OCI-LY3 (cell line): ENCODE measurements around the gene SRGAP1.

Experiments used
- H2AFZ ChIP-seq: fragments of 200-600, 300-600 bp; shearing (Covaris generic); 2 replicates; pipeline ENCODE4 v1.6.0; 2014; ENCODE audit warnings: antibody characterized with exemption, low read depth, low read length
- H3K27ac ChIP-seq: fragments of 200-600, 300-600 bp; sonication (generic); 2 replicates; pipeline ENCODE4 v1.5.1; 2014; ENCODE audit warnings: mild to moderate bottlenecking, low read length, moderate library complexity, mixed read lengths
- H3K27me3 ChIP-seq: fragments of 200-600, 300-600 bp; sonication (generic); 2 replicates; pipeline ENCODE4 v1.6.1; 2014; ENCODE audit warnings: low read depth, low read length, mixed read lengths
- H3K36me3 ChIP-seq: fragments of 200-600, 300-600 bp; sonication (generic); replicated peaks from 2 replicates; pipeline ENCODE3; 2014; ENCODE audit warnings: low read depth, low read length, mixed read lengths
- H3K4me1 ChIP-seq: fragments of 300-600, 200-600 bp; sonication (generic); 2 replicates; pipeline ENCODE4 v1.6.1; 2014; ENCODE audit warnings: low read length, mixed read lengths
- H3K4me2 ChIP-seq: fragments of 200-600, 300-600 bp; sonication (generic); 2 replicates; pipeline ENCODE4 v1.6.1; 2014; ENCODE audit warnings: low read length, mixed read lengths
- H3K4me3 ChIP-seq: fragments of 300-600, 200-600 bp; sonication (generic); 2 replicates; pipeline ENCODE4 v1.5.1; 2014; ENCODE audit warnings: antibody characterized with exemption, mild to moderate bottlenecking, low read length, moderate library complexity
- H3K79me2 ChIP-seq: fragments of 300-600, 200-600 bp; shearing (Covaris generic); 2 replicates; pipeline ENCODE4 v1.6.1; 2014; ENCODE audit warnings: mild to moderate bottlenecking, low read length, mixed read lengths
- H3K9ac ChIP-seq: fragments of 300-600, 200-600 bp; shearing (Covaris generic); 2 replicates; pipeline ENCODE4 v1.6.0; 2014; ENCODE audit warnings: mild to moderate bottlenecking, low read length, moderate library complexity
- H3K9me3 ChIP-seq: fragments of 200-600, 300-600 bp; shearing (Covaris generic); 2 replicates; pipeline ENCODE4 v1.6.1; 2014; ENCODE audit warnings: low read length, mixed read lengths; ENCODE audit not compliant: insufficient read depth
- H4K20me1 ChIP-seq: fragments of 200-600, 300-600 bp; sonication (generic); 2 replicates; pipeline ENCODE4 v1.6.1; 2016; ENCODE audit warnings: low read length, mixed read lengths; ENCODE audit not compliant: insufficient read depth
- EZH2phosphoT487 ChIP-seq: fragments of 200-600 bp; shearing (Covaris generic); IDR thresholded peaks from 2 replicates; pipeline ENCODE4 v1.6.1; 2018; ENCODE audit warnings: antibody characterized with exemption, mixed run types, low read depth
- TF ChIP-seq, protein P1 (sequence below): fragments of 200-600, 300-600 bp; sonication (generic); IDR thresholded peaks from 2 replicates; pipeline ENCODE4 v1.5.1; 2014; ENCODE audit warnings: antibody characterized with exemption, low read length, low read depth

SRGAP1 gene

GRCh38 chr12:63811334-63811733 is 33.2 kb upstream of the SRGAP1 start:
- Histone ChIP-seq H3K4me2 (no peak overlapping the region), H3K27me3 (no peaks in the 10 kb centered on the region), H4K20me1 (no peaks in the 10 kb centered on the region), H2AFZ (no peak overlapping the region), H3K36me3 (no peaks in the 10 kb centered on the region), H3K9ac (no peak overlapping the region), H3K27ac (no peak overlapping the region), H3K79me2 (no peaks in the 10 kb centered on the region), H3K4me3 (no peak overlapping the region), H3K9me3 (no peaks in the 10 kb centered on the region), H3K4me1 (peaks cover 20% of the 10 kb centered on the region)
- TF ChIP-seq EZH2phosphoT487, result no peak
- TF ChIP-seq, protein P1, sequence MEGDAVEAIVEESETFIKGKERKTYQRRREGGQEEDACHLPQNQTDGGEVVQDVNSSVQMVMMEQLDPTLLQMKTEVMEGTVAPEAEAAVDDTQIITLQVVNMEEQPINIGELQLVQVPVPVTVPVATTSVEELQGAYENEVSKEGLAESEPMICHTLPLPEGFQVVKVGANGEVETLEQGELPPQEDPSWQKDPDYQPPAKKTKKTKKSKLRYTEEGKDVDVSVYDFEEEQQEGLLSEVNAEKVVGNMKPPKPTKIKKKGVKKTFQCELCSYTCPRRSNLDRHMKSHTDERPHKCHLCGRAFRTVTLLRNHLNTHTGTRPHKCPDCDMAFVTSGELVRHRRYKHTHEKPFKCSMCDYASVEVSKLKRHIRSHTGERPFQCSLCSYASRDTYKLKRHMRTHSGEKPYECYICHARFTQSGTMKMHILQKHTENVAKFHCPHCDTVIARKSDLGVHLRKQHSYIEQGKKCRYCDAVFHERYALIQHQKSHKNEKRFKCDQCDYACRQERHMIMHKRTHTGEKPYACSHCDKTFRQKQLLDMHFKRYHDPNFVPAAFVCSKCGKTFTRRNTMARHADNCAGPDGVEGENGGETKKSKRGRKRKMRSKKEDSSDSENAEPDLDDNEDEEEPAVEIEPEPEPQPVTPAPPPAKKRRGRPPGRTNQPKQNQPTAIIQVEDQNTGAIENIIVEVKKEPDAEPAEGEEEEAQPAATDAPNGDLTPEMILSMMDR, result no peak

GRCh38 chr12:63811755-63812154 is 32.7 kb upstream of the SRGAP1 start:
- H3K9me3 ChIP-seq, result no peaks in the 10 kb centered on the region
- H3K4me2 ChIP-seq, result no peak overlapping the region
- no peak for TF ChIP-seq EZH2phosphoT487
- TF ChIP-seq, protein P1, result no peak
- H3K79me2 ChIP-seq, result no peaks in the 10 kb centered on the region
- H3K4me1 ChIP-seq, result peaks cover 20% of the 10 kb centered on the region
- H3K4me3 ChIP-seq, result no peak overlapping the region
- H3K27me3 ChIP-seq, result no peaks in the 10 kb centered on the region
- no peak overlapping the region for H3K9ac ChIP-seq
- H3K27ac ChIP-seq, result no peak overlapping the region
- H2AFZ ChIP-seq, result no peak overlapping the region
- no peaks in the 10 kb centered on the region for H3K36me3 ChIP-seq
- H4K20me1 ChIP-seq, result no peaks in the 10 kb centered on the region

DNA sequence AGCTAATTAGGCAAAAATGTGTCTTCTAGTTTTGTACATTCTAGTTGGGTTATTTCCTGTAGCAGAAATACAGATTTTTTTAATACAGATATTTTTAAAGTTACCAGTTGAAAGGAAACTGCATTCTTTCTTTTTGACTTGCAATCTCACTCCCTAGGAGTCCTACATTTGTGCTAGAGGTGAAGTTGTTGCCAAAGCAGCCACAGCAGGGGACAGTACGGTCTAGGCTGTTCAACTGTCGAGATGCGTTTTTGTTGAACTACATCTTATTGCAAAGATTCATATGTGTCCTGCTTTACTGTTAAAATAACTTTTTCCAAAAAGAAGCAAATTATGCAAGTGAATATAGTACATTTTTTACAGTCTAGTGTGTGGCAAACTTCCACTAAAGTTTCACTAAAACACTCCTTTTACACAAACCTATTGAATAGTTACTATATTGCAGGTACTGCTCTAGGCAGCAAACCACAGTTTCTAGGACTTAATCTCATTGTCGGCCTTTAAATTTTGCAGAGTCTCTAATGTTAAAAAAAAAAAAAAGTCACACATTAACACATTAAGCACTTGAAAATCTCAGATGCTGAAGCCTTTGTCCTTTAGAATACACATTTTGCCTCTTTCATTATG is 30.2 kb upstream of the SRGAP1 start:
- no peaks in the 10 kb centered on the region for H4K20me1 ChIP-seq
- no peaks in the 10 kb centered on the region for H3K27me3 ChIP-seq
- TF ChIP-seq EZH2phosphoT487, result no peak
- TF ChIP-seq, protein P1, result no peak
- peak overlapping the region; percentile 97 for H2AFZ ChIP-seq
- H3K9me3 ChIP-seq, result no peaks in the 10 kb centered on the region
- peak overlapping the region; percentile 25; the same call in 1 of the 2 replicates for H3K27ac ChIP-seq
- no peaks in the 10 kb centered on the region for H3K79me2 ChIP-seq
- peak overlapping the region; percentile 28; the same call in 1 of the 2 replicates for H3K9ac ChIP-seq
- H3K36me3 ChIP-seq, result no peaks in the 10 kb centered on the region
- H3K4me1 ChIP-seq, result peaks cover 20% of the 10 kb centered on the region
- H3K4me2 ChIP-seq, result peak overlapping the region; percentile 90
- H3K4me3 ChIP-seq, result peak overlapping the region; percentile 59

GRCh38 chr12:63815482-63815852 is 29.0 kb upstream of the SRGAP1 start:
- peak overlapping the region; percentile 90; the same call in 1 of the 2 replicates for H3K4me2 ChIP-seq
- no peaks in the 10 kb centered on the region for H4K20me1 ChIP-seq
- no peak overlapping the region for H3K9ac ChIP-seq
- peaks cover 20% of the 10 kb centered on the region for H3K4me1 ChIP-seq
- TF ChIP-seq EZH2phosphoT487, result no peak
- TF ChIP-seq, protein P1, result no peak
- no peak overlapping the region for H3K4me3 ChIP-seq
- no peaks in the 10 kb centered on the region for H3K27me3 ChIP-seq
- H3K36me3 ChIP-seq, result no peaks in the 10 kb centered on the region
- no peaks in the 10 kb centered on the region for H3K9me3 ChIP-seq
- no peak overlapping the region for H2AFZ ChIP-seq
- no peaks in the 10 kb centered on the region for H3K79me2 ChIP-seq
- no peak overlapping the region for H3K27ac ChIP-seq
